Uterus (tissue), 4 donors: Measurements from ENCODE around the gene SLC8A1. TPM values are rescaled to one million over a fixed set of nuclear protein-coding genes. Genes with fewer than 3 reads are reported as not detected.

Source experiments
- DNase-seq, 2 donors: peaks; one replicate each; pipeline ENCODE4 v3.0.0-alpha.2; 2019 to 2020
- H3K27ac ChIP-seq, 2 donors: fragments of 200-600 bp; sonication (generic); 1 replicate in 1 of 2; 2 replicates in 1 of 2; pipeline ENCODE4 v1.5.1; 2016 to 2018
- H3K27me3 ChIP-seq, 2 donors: fragments of 200-600 bp; sonication (generic); one replicate each; pipeline ENCODE4 v1.5.1; 2018 to 2019; ENCODE audit warnings: control low read depth in 1 of 2
- H3K36me3 ChIP-seq, 2 donors: fragments of 200-600 bp; sonication (generic); one replicate each; pipeline ENCODE4 v1.5.1; 2019; ENCODE audit warnings: control low read depth in 1 of 2
- H3K4me1 ChIP-seq, 2 donors: fragments of 200-600 bp; sonication (generic); one replicate each; pipeline ENCODE4 v1.5.1; 2018 to 2019; ENCODE audit warnings: control low read depth in 1 of 2
- H3K4me3 ChIP-seq, 2 donors: fragments of 200-600 bp; sonication (generic); 1 replicate in 1 of 2; 2 replicates in 1 of 2; pipeline ENCODE4 v1.5.1; 2018 to 2019; ENCODE audit warnings: mild to moderate bottlenecking in 1 of 2
- H3K9me3 ChIP-seq, 2 donors: fragments of 200-600 bp; sonication (generic); one replicate each; pipeline ENCODE4 v1.5.1; 2019; ENCODE audit warnings: control low read depth in 1 of 2
- CTCF ChIP-seq, 4 experiments: fragments of 200-600 bp in 2 of 4; fragments of 450-650 bp in 2 of 4; sonication (generic) in 2 of 4; IDR thresholded peaks; one replicate each; pipeline ENCODE4 v1.5.1; 2016 to 2019; ENCODE audit warnings: antibody characterized with exemption in 4 of 4, mild to moderate bottlenecking in 2 of 4, moderate library complexity in 1 of 4
- POLR2A ChIP-seq, 2 donors: fragments of 450-650 bp; IDR thresholded peaks; one replicate each; pipeline ENCODE4 v1.6.1; 2016; ENCODE audit warnings: antibody characterized with exemption in 2 of 2, mild to moderate bottlenecking in 1 of 2, moderate library complexity in 1 of 2
- intact Hi-C: fragments of 100-400 bp; cut with DNase I; formaldehyde crosslinking; loops from one replicate; pipeline ENCODE4 v1.15.1; 2023; ENCODE audit warnings: low total_unique reads
- total RNA-seq, 4 donors: library from RNA; depleted of rRNA in 3 of 4; stranded (reverse); fragments of >200 nt in 3 of 4; gene quantifications; one replicate each; pipeline versions ENCODE4 v1.1.0 to v1.2.4, GENCODE V29; 2014 to 2023
- donor health status: DM: yes; HTN: yes; CAD: no.

SLC8A1 gene
- total RNA-seq, 4 donors from 2014 or later, result 61.2 to 257 (median 140) TPM

- Histone ChIP-seq H3K9me3 (no peaks in the 10 kb centered on the region), H3K27me3 (no peaks in the 10 kb centered on the region), H3K4me1 (peaks cover 3 to 10% of the 10 kb centered on the region in 2 donors), H3K36me3 (no peaks in the 10 kb centered on the region), H3K4me3 (no peak overlapping the region), H3K27ac (peak overlapping the region; percentile 57 to 58)
- intact Hi-C loops, result no loop called here
- no peak for DNase-seq
- no peak for TF ChIP-seq CTCF (IDR thresholded peaks at IDR 0.05)
Measured at GRCh38 chr2:40433736-40434135, 18.2 kb downstream of the SLC8A1 start.

- intact Hi-C loops, result no loop called here
Measured at GRCh38 chr2:40432921-40433483, 18.9 kb downstream of the SLC8A1 start.

GRCh38 chr2:40431600-40431955 lies 20.3 kb downstream of the SLC8A1 start:
- TF ChIP-seq CTCF (IDR thresholded peaks at IDR 0.05) (no peak), POLR2A (IDR thresholded peaks at IDR 0.05) (no peak)
- Histone ChIP-seq H3K27me3 (no peaks in the 10 kb centered on the region), H3K9me3 (no peaks in the 10 kb centered on the region), H3K4me3 (no peak overlapping the region), H3K27ac (peak overlapping the region; percentile 41 to 48), H3K4me1 (peaks cover 3 to 10% of the 10 kb centered on the region in 2 donors), H3K36me3 (no peaks in the 10 kb centered on the region)
- DNase-seq, result peak in 1 of 2 donors; percentile 38
- intact Hi-C loops, result no loop called here

More at GRCh38 chr2:40432921-40433483, 18.9 kb downstream of the SLC8A1 start:
- no peaks in the 10 kb centered on the region for H3K27me3 ChIP-seq
- DNase-seq, result no peak
- H3K4me3 ChIP-seq, result no peak overlapping the region
- no peaks in the 10 kb centered on the region for H3K9me3 ChIP-seq
- TF ChIP-seq CTCF (IDR thresholded peaks at IDR 0.05) (no peak), POLR2A (IDR thresholded peaks at IDR 0.05) (no peak)
- H3K27ac ChIP-seq, result peak overlapping the region; percentile 34 to 45
- H3K4me1 ChIP-seq, result peaks cover 3 to 10% of the 10 kb centered on the region in 2 donors
- no peaks in the 10 kb centered on the region for H3K36me3 ChIP-seq

- Histone ChIP-seq H3K36me3 (no peaks in the 10 kb centered on the region), H3K27me3 (no peaks in the 10 kb centered on the region), H3K9me3 (no peaks in the 10 kb centered on the region), H3K4me3 (no peak overlapping the region), H3K27ac (peak overlapping the region; percentile 41 to 48), H3K4me1 (peaks cover 3 to 10% of the 10 kb centered on the region in 2 donors)
- intact Hi-C loops, result no loop called here
- DNase-seq, result no peak
- TF ChIP-seq CTCF (IDR thresholded peaks at IDR 0.05) (no peak), POLR2A (IDR thresholded peaks at IDR 0.05) (no peak)
Measured at GRCh38 chr2:40430776-40431599, 20.9 kb downstream of the SLC8A1 start.

- intact Hi-C loops, result no loop called here
- H3K27ac ChIP-seq, result no peak overlapping the region
- H3K4me3 ChIP-seq, result no peak overlapping the region
- H3K36me3 ChIP-seq, result no peaks in the 10 kb centered on the region
- no peaks in the 10 kb centered on the region for H3K9me3 ChIP-seq
- DNase-seq, result no peak
- TF ChIP-seq CTCF (IDR thresholded peaks at IDR 0.05) (no peak), POLR2A (IDR thresholded peaks at IDR 0.05) (no peak)
- no peaks in the 10 kb centered on the region for H3K27me3 ChIP-seq
- peaks cover 0 to 8% of the 10 kb centered on the region in 2 donors for H3K4me1 ChIP-seq
Measured at GRCh38 chr2:40428439-40428838, 23.5 kb downstream of the SLC8A1 start.
